GM19468 (cell line): Measurements from ENCODE around the gene CYB5D1.

Experiments used
- ATAC-seq: cut with Tn5 transposase; IDR thresholded peaks from one replicate; pipeline ENCODE4 v1.9.1; 2021; ENCODE audit warnings: mild to moderate bottlenecking, moderate library complexity, moderate number of reproducible peaks; ENCODE audit not compliant: unreplicated experiment; ENCODE audit errors: extremely low read depth

The CYB5D1 gene

GRCh38 chr17:7833011-7833794 lies 24.6 kb upstream of the CYB5D1 start:
- no peak for ATAC-seq

DNA sequence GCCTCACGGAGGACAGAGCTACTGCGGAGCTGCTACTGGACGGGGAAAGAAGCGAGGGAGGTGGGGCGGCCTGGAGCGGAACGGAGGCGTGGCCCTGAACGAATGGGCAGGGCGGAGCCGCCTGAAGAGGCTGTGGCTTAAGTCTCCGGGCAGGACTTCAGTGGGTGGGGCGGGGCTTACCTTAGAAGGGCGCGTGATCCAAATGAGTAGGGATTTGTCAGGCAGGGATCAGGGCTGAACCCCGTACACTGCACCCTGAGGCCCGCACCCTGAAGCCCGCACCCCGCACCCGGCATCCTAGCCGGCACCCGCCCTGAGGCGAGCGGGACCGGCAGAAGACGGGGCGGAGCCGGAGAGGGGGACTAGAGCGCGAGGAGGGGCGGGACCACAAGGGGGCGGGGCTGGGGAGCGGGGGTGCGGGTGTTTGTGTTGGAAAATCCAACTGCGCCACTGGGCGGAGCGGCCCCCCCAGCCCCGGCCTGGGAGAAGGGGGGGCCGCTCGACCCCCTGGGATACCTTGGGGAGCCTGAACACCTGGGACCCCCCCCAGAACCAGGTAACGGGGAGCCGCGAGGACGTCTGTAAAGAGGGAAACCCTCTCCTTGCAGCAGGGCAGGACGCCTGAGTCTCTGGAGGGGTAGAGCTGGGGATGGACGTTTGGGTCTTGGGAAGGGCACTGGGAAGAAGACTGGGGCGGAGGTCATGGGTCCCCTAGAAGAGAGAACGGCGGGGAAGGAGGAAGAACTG lies 23.8 kb upstream of the CYB5D1 start, which contains the start of gene KDM6B:
TSS of gene KDM6B (plus strand) at position 423 of the 747 bp plus-strand sequence. CDS start 11,338 bp downstream, outside the sequence.
- ATAC-seq: peak; percentile 30

DNA sequence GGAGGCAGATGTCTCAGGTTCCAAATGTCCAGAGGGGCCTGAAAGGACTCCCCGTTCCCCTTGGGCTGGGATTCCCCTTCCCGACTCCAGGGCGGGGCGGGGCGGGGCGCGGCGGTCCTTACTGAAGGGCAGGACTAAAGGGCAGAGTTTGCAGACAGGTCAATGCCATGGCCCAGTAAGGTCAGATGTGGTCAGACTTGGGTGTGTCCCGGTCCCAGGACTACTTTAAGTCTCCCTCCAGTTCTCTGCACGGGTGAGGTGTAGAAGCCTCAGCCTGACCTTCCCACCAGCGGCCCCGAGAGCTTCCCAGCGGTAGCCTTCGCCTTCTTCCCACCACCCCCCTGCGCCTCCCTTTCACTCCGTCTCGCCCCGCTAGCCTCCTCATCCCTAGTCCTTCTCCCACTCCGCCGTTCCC lies 23.3 kb upstream of the CYB5D1 start:
- ATAC-seq: no peak

GRCh38 chr17:7834957-7835813 lies 22.6 kb upstream of the CYB5D1 start:
- peak; percentile 24 for ATAC-seq

GRCh38 chr17:7835814-7836595 lies 21.8 kb upstream of the CYB5D1 start:
- ATAC-seq: no peak

DNA sequence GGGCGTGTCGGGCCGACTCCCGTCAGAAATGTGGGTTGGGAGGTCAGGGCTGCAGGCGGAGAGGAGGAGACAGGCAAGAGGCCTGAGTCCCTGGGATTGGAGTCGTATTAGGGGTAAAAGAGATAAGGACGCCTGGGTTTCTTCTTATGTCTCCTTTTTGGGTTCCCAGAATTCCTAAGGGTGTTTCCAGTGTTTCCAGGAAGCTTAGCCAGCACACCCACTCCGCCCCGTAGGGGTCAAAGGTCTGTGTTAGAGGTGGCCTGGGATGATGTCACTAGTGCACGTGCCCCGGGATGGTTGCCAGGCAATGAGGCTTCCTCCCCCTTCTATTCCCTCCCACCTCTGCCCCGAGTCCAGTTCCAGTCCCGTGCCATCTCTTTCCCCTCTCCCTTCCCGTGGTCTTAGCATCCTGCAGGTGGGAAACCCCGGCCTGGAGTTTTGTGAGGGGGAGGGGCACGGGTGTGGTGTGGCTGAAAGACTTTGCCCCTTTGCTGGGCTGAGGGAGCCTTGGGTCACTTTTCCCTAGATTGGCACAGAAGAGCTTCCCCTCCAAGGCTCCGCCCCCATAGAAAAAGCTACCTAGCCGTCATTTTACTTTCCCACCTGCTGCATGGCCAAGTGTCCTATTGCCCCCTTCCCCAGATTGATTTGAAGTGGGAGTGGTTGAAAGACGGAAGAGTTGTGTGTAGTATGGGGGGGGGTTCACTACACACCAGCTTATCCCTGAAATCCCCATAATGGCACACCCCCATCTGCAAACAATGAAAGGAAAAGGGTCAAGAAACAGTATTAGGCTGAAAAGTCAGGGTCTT lies 21.0 kb upstream of the CYB5D1 start:
- no peak for ATAC-seq

GRCh38 chr17:7837408-7838088 lies 20.3 kb upstream of the CYB5D1 start:
- ATAC-seq: no peak

- no peak for ATAC-seq
Measured at GRCh38 chr17:7838090-7839075, 19.4 kb upstream of the CYB5D1 start.

GRCh38 chr17:7839190-7839875 lies 18.5 kb upstream of the CYB5D1 start:
- no peak for ATAC-seq

DNA sequence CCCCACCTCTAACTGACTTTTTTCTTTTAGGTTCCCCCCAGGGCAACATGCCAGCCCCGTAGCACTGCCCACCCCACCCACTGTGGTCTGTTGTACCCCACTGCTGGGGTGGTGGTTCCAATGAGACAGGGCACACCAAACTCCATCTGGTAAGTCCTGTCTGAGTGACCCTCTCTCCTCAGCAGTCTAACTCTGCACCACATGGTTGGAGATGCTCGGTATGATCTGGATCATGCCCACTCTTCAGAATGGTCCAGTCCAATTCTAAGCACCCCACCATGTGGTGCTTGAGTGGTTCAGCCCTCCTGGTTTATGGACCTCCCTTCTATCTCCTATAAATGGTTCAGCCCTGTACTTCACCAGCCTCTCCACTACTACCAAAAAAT lies 17.9 kb upstream of the CYB5D1 start:
- ATAC-seq: no peak

DNA sequence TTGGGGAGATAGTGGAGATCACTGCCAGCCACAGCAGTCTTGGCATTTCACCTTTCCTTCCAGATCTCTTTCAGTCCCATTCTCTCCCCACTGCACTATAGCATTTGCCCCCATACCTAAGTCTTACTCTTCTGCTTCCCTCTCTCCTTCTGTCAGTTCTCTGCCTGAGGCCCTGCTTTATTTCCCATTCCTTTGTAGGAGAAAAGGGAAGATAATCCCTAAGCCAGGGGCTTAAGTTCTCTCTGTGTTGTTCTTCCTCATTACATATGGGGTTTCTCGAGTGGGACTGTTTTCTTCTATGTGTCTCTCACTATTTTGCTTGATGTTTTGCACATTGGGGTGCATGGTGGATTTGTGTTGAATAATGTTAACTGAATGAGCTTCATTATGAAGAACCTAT lies 17.4 kb upstream of the CYB5D1 start:
- ATAC-seq: no peak

GRCh38 chr17:7840875-7841274 lies 16.9 kb upstream of the CYB5D1 start:
- no peak for ATAC-seq

DNA sequence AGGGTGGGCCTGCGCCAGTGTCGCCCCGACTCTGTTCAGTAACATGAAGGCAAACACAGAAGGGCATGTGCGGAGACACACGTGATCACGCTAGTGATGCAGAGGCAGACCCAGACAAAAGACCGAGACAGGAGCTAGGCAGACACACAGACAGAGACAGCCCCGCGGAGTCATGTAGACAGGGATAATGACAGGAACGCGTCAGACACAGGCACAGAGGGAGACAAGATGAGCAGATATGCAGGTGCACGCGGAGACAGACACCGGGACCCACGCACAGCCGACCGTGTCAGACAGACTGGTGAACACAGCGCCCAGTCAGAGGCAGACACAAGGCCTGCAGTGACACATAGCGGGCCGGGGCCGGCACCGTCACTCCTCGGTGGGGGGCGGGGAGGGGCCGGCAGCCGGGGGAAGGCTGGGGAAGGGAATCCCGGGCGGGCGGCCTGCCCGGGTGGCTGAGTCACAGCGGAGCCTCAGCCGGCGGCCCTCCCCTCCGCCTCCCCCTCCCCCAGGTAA lies 16.3 kb upstream of the CYB5D1 start:
- no peak for ATAC-seq

GRCh38 chr17:7841915-7842379 lies 15.9 kb upstream of the CYB5D1 start:
- ATAC-seq: peak; percentile 25

GRCh38 chr17:7842380-7843256 lies 15.2 kb upstream of the CYB5D1 start:
- ATAC-seq: peak; percentile 1

- ATAC-seq: no peak
Measured at GRCh38 chr17:7843257-7843535, 14.6 kb upstream of the CYB5D1 start.
